ENCODE measurements around the gene PPP1R9B. TPM values are rescaled to one million over a fixed set of nuclear protein-coding genes. Genes with fewer than 3 reads are reported as not detected.

PPP1R9B gene
- total RNA-seq, 3 donors from 2014 or later: 21.8 to 24.9 (median 22.7) TPM

DNA sequence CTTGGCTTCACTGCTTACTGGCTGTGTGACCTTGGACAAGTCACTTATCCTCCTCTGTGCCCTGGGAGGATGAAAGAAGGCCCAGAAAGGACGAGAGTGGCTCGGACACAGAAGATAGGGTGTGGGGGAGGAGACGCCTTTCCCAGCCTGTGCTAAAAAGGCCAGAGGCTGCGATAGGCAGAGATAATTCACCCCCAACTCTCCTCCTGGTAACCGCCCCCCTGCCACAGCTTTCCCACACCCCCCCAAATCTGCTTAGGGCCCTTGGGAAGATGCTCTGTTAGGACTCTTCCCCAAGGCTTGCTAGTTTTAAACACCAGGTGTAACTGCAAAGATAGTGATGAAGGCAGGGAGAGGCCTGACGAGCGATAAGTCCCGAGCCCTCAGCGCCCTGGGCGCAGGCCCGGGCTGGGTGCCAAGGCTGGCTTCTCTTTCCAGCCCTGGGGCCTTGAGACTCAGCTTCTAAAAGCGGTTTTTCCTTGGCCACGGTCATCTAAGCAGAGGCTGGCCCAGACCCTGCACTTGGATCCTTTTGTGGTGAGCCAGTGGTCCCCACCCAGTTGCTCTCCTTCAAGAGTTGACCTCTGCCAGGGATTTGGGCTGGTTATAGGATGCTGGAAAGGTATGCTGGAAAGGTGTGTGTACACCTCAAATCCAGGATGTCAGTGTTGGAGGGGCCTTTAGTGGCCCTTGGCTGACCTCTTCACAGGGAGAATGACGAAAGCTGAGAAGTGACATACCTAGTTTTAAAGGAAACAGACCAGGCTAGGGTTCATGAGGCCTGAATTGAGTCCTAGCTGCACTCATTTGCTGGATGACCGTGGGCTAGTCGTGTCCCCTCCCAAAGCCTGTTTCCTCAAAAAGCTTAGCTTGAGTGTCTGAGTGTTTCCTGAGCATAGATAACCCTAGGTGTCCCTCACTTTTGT is 3.4 kb upstream of the PPP1R9B start:
- DNase-seq (ENCODE audit: low spot score in 2 of 2): peak in 1 of 2 donors; percentile 60
- TF ChIP-seq POLR2A (IDR thresholded peaks at IDR 0.05) (no peak), CTCF (IDR thresholded peaks at IDR 0.05) (no peak), POLR2AphosphoS5 (IDR thresholded peaks at IDR 0.05) (no peak)
- Histone ChIP-seq H3K4me3 (no peak overlapping the region), H3K9me3 (no peaks in the 10 kb centered on the region), H3K36me3 (no peaks in the 10 kb centered on the region), H3K27me3 (no peaks in the 10 kb centered on the region), H3K4me1 (peaks cover 7 to 28% of the 10 kb centered on the region in 2 donors), H3K27ac (peak overlapping the region; percentile 88 to 94)
- intact Hi-C loops (cut with DNase I; ENCODE audit: low total_unique reads): loop anchor here (2.0 kb wide), 1 partner anchor 67 kb away; no protein-coding TSS in a partner anchor

GRCh38 chr17:50152736-50153135 is 2.3 kb upstream of the PPP1R9B start:
- H3K27me3 ChIP-seq: no peaks in the 10 kb centered on the region
- intact Hi-C loops (cut with DNase I; ENCODE audit: low total_unique reads): loop anchor here (2.0 kb wide), 1 partner anchor 66 kb away; no protein-coding TSS in a partner anchor
- H3K36me3 ChIP-seq: no peaks in the 10 kb centered on the region
- H3K9me3 ChIP-seq: no peaks in the 10 kb centered on the region
- peaks cover 7 to 33% of the 10 kb centered on the region in 2 donors for H3K4me1 ChIP-seq
- no peak for DNase-seq (ENCODE audit: low spot score in 2 of 2)
- H3K27ac ChIP-seq: peak overlapping the region; percentile 88 to 94
- TF ChIP-seq CTCF (IDR thresholded peaks at IDR 0.05): no peak
- H3K4me3 ChIP-seq: peak overlapping the region in 1 of 3 donors; percentile 90

DNA sequence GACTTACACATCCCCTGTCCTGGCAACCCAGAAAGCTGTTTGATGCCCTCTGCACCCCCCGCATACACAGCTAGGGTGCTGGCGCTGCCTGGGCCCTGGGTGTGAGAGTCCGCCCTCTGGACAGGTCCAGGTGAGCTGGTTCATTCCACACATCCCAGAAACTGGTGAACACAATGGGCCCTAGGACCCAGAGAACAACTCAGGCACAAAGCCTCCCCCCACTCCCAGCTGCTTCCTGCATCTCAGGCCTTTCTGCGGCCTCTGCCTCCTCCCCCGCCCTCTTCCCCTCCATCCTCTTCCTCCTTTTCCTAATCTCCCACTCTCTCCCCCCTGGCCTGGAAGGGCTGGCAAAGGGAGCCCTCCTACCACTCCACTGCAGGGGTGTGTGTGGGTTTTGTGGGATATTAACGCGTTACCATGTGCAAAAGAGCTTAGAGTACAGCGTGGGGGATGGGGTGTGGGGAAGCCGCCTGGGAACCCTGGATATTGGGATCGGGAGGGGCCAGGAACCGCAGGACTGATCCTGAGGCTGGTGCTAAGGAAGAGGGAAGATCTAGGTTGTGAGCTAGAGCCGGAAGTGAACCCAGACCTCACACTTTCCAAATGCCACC is 1.6 kb upstream of the PPP1R9B start:
- Histone ChIP-seq H3K9me3 (no peaks in the 10 kb centered on the region), H3K4me3 (peak overlapping the region; percentile 81 to 90 (median 85)), H3K27me3 (no peaks in the 10 kb centered on the region), H3K27ac (peak overlapping the region; percentile 88 to 94), H3K4me1 (peaks cover 10 to 40% of the 10 kb centered on the region in 2 donors), H3K36me3 (no peaks in the 10 kb centered on the region)
- no peak for TF ChIP-seq POLR2A (IDR thresholded peaks at IDR 0.05)
- peak in 2 of 3 donors; percentile 38 to 71 for TF ChIP-seq POLR2AphosphoS5 (IDR thresholded peaks at IDR 0.05)
- no peak for TF ChIP-seq CTCF (IDR thresholded peaks at IDR 0.05)
- intact Hi-C loops (cut with DNase I; ENCODE audit: low total_unique reads): loop anchor here (2.0 kb wide), 1 partner anchor 65 kb away; no protein-coding TSS in a partner anchor
- DNase-seq (ENCODE audit: low spot score in 2 of 2): peak in 1 of 2 donors; percentile 81

DNA sequence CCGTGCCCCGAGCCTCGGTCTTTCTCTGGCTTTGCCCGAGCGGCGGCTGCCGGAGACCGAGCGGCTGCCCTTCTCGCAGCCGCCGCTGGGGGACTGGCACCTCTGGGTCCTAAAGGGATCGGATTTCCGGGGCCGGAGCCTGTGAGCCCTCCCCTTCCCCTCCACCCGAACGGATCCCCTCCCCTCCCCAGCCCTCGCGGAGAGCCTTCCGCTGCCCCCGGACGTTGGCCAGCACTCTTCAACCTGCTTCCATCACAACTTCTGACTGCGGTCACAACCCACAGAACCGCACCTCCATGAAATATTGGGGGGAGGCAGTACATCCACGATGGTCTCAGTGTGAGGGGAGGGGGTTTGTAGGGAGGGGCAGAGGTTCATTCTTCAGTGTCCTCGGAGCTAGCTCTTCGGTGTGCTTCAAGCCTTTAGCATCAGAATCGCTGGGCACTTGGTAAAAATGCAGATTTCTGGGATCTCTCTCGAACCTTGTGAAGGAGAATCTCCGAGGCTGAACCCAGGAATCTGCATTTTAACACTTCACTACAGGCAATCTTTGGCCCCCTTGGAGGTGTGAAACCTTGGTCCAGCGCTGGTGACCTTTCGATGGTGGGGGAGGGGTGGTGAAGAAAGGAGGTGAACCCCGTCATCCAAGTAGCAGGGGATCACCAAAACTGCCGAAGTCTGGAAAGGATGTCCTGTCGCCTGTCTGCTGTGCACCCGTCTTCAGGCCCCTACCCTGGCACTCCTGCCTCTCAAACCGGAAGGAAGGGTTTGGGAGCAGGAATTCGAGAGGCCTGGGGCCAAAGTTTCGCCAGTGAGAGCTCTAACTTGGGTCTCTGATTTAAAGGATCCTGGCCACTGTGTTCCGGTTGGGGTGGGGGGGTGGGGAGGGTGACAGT is 812 bp upstream of the PPP1R9B start:
- peak; percentile 71 to 83 for DNase-seq (ENCODE audit: low spot score in 2 of 2)
- H3K27ac ChIP-seq: peak overlapping the region; percentile 88 to 94
- H3K4me3 ChIP-seq: peak overlapping the region; percentile 81 to 90 (median 85)
- no peak for TF ChIP-seq POLR2A (IDR thresholded peaks at IDR 0.05)
- peak in 1 of 3 donors; percentile 15 for TF ChIP-seq POLR2AphosphoS5 (IDR thresholded peaks at IDR 0.05)
- peak; percentile 58 to 69 (median 62) for TF ChIP-seq CTCF (IDR thresholded peaks at IDR 0.05)
- no peaks in the 10 kb centered on the region for H3K27me3 ChIP-seq
- peaks cover 17 to 44% of the 10 kb centered on the region in 2 donors for H3K4me1 ChIP-seq
- intact Hi-C loops (cut with DNase I; ENCODE audit: low total_unique reads): no loop called here
- no peaks in the 10 kb centered on the region for H3K36me3 ChIP-seq
- H3K9me3 ChIP-seq: no peaks in the 10 kb centered on the region

All from breast epithelium (tissue), 4 donors.